ENCODE measurements around the gene CHRDL2. TPM values are rescaled to one million over a fixed set of nuclear protein-coding genes. Genes with fewer than 3 reads are reported as not detected.
"Not testable (repeated sequence)": the region's sequence is repeated elsewhere in the genome, so short reads cannot be mapped to it uniquely, and the experiment has no call there.

The CHRDL2 gene
- total RNA-seq = under 1 TPM in 5 of 8 experiments, not detected in 3; 0.17 to 0.87 (median 0.38) TPM

- ATAC-seq (replicated peaks in 6 of 8) = peak; percentile 26 to 76 (median 38)
- in situ Hi-C loops (cut with MboI; ENCODE audit: low pct_unique_long_range_greater_than_20kb in 2 of 9, low sequenced_read_pairs in 9 of 9, unreplicated experiment in 9 of 9) = no loop called here
- 49 to 100% (median 61%) methylated on average over 1 to 7 of the region's 69 CpGs; no CpG with 5 or more reads in 5 of the 10 experiments for WGBS, 10 experiments
- peak within 1 kb of the TSS; percentile 19 to 36 (median 25) for H3K4me3 ChIP-seq
- H3K27ac ChIP-seq = no peak within 1 kb of the TSS
- no peaks in the 10 kb centered on the region for H3K4me1 ChIP-seq (replicated peaks in 1 of 2)
Observed at GRCh38 chr11:74731301-74732094, at the start of gene CHRDL2. Gene CHRDL2 (minus strand): TSS chr11:74731426. CDS start chr11:74730888, 538 bp downstream.

GRCh38 chr11:74780248-74781005 is 49.2 kb upstream of the CHRDL2 start:
- in situ Hi-C loops (cut with MboI; ENCODE audit: low pct_unique_long_range_greater_than_20kb in 2 of 9, low sequenced_read_pairs in 9 of 9, unreplicated experiment in 9 of 9) = no loop called here
- peak in 1 of 8 experiments; percentile 43 for ATAC-seq (replicated peaks in 6 of 8)
- Histone ChIP-seq H3K27ac (no peak overlapping the region), H3K4me3 (no peak overlapping the region), H3K4me1 (replicated peaks in 1 of 2) (peaks cover 0 to 2% of the 10 kb centered on the region in 2 donors)
- WGBS, 10 experiments = 71 to 100% (median 83%) methylated on average over 2 to 4 of the region's 4 CpGs

- H3K4me1 ChIP-seq (replicated peaks in 1 of 2) = peaks cover 0 to 2% of the 10 kb centered on the region in 2 donors
- H3K4me3 ChIP-seq = no peak overlapping the region
- H3K27ac ChIP-seq = no peak overlapping the region
- 90 to 100% (median 100%) methylated on average over 1 to 5 of the region's 6 CpGs; no CpG with 5 or more reads in 4 of the 10 experiments for WGBS, 10 experiments
- ATAC-seq (replicated peaks in 6 of 8) = no peak
- in situ Hi-C loops (cut with MboI; ENCODE audit: low pct_unique_long_range_greater_than_20kb in 2 of 9, low sequenced_read_pairs in 9 of 9, unreplicated experiment in 9 of 9) = no loop called here
Observed at GRCh38 chr11:74778581-74778980, 47.4 kb upstream of the CHRDL2 start.

- in situ Hi-C loops (cut with MboI; ENCODE audit: low pct_unique_long_range_greater_than_20kb in 2 of 9, low sequenced_read_pairs in 9 of 9, unreplicated experiment in 9 of 9) = no loop called here
- Histone ChIP-seq H3K4me3 (no peak overlapping the region), H3K27ac (no peak overlapping the region), H3K4me1 (replicated peaks in 1 of 2) (peaks cover 0 to 2% of the 10 kb centered on the region in 2 donors)
- ATAC-seq (replicated peaks in 6 of 8) = no peak
- WGBS, 10 experiments = 31 to 93% (median 86%) methylated on average over 1 to 4 of the region's 4 CpGs
Observed at GRCh38 chr11:74777877-74778276, 46.7 kb upstream of the CHRDL2 start.

GRCh38 chr11:74777038-74777437 is 45.8 kb upstream of the CHRDL2 start:
- H3K4me3 ChIP-seq = no peak overlapping the region
- H3K27ac ChIP-seq = no peak overlapping the region
- in situ Hi-C loops (cut with MboI; ENCODE audit: low pct_unique_long_range_greater_than_20kb in 2 of 9, low sequenced_read_pairs in 9 of 9, unreplicated experiment in 9 of 9) = no loop called here
- peaks cover 0 to 2% of the 10 kb centered on the region in 2 donors for H3K4me1 ChIP-seq (replicated peaks in 1 of 2)
- ATAC-seq (replicated peaks in 6 of 8) = no peak

- Histone ChIP-seq H3K4me1 (replicated peaks in 1 of 2) (peaks cover 0 to 2% of the 10 kb centered on the region in 2 donors), H3K4me3 (no peak overlapping the region), H3K27ac (no peak overlapping the region)
- ATAC-seq (replicated peaks in 6 of 8) = no peak
- in situ Hi-C loops (cut with MboI; ENCODE audit: low pct_unique_long_range_greater_than_20kb in 2 of 9, low sequenced_read_pairs in 9 of 9, unreplicated experiment in 9 of 9) = no loop called here
Observed at GRCh38 chr11:74776546-74776945, 45.3 kb upstream of the CHRDL2 start.

- Histone ChIP-seq H3K4me1 (replicated peaks in 1 of 2) (no peaks in the 10 kb centered on the region), H3K4me3 (no peak overlapping the region), H3K27ac (no peak overlapping the region)
- in situ Hi-C loops (cut with MboI; ENCODE audit: low pct_unique_long_range_greater_than_20kb in 2 of 9, low sequenced_read_pairs in 9 of 9, unreplicated experiment in 9 of 9) = no loop called here
- WGBS, 10 experiments = 40 to 100% (median 87%) methylated on average over 1 of the region's 1 CpG; no CpG with 5 or more reads in 2 of the 10 experiments
- ATAC-seq (replicated peaks in 6 of 8) = no peak
Observed at GRCh38 chr11:74775762-74776161, 44.5 kb upstream of the CHRDL2 start.

GRCh38 chr11:74773476-74773875 is 42.2 kb upstream of the CHRDL2 start:
- peak in 1 of 8 experiments; percentile 19 for ATAC-seq (replicated peaks in 6 of 8)

GRCh38 chr11:74771139-74771538 is 39.9 kb upstream of the CHRDL2 start:
- 84 to 100% (median 100%) methylated on average over 1 to 3 of the region's 3 CpGs; no CpG with 5 or more reads in 1 of the 10 experiments for WGBS, 10 experiments
- no peaks in the 10 kb centered on the region for H3K4me1 ChIP-seq (replicated peaks in 1 of 2)
- no peak for ATAC-seq (replicated peaks in 6 of 8)
- H3K27ac ChIP-seq = no peak overlapping the region
- no peak overlapping the region for H3K4me3 ChIP-seq
- in situ Hi-C loops (cut with MboI; ENCODE audit: low pct_unique_long_range_greater_than_20kb in 2 of 9, low sequenced_read_pairs in 9 of 9, unreplicated experiment in 9 of 9) = no loop called here

More at GRCh38 chr11:74773476-74773875, 42.2 kb upstream of the CHRDL2 start:
- Histone ChIP-seq H3K27ac (no peak overlapping the region), H3K4me3 (no peak overlapping the region), H3K4me1 (replicated peaks in 1 of 2) (no peaks in the 10 kb centered on the region)
- in situ Hi-C loops (cut with MboI; ENCODE audit: low pct_unique_long_range_greater_than_20kb in 2 of 9, low sequenced_read_pairs in 9 of 9, unreplicated experiment in 9 of 9) = no loop called here

GRCh38 chr11:74770456-74770855 is 39.2 kb upstream of the CHRDL2 start:
- in situ Hi-C loops (cut with MboI; ENCODE audit: low pct_unique_long_range_greater_than_20kb in 2 of 9, low sequenced_read_pairs in 9 of 9, unreplicated experiment in 9 of 9) = no loop called here
- Histone ChIP-seq H3K4me3 (no peak overlapping the region), H3K4me1 (replicated peaks in 1 of 2) (no peaks in the 10 kb centered on the region), H3K27ac (no peak overlapping the region)
- 0 to 96% (median 70%) methylated on average over 1 to 5 of the region's 5 CpGs for WGBS, 10 experiments
- ATAC-seq (replicated peaks in 6 of 8) = peak in 3 of 8 experiments; percentile 64 to 81 (median 66)

GRCh38 chr11:74769055-74769707 is 38.0 kb upstream of the CHRDL2 start:
- ATAC-seq (replicated peaks in 6 of 8) = peak in 3 of 8 experiments; percentile 31 to 72 (median 67)
- in situ Hi-C loops (cut with MboI; ENCODE audit: low pct_unique_long_range_greater_than_20kb in 2 of 9, low sequenced_read_pairs in 9 of 9, unreplicated experiment in 9 of 9) = no loop called here
- no peak overlapping the region for H3K4me3 ChIP-seq
- no peak overlapping the region for H3K27ac ChIP-seq
- H3K4me1 ChIP-seq (replicated peaks in 1 of 2) = no peaks in the 10 kb centered on the region
- 37 to 100% (median 87%) methylated on average over 1 to 2 of the region's 2 CpGs for WGBS, 10 experiments

GRCh38 chr11:74768172-74768651 is 37.0 kb upstream of the CHRDL2 start:
- H3K4me1 ChIP-seq (replicated peaks in 1 of 2); H3K27ac ChIP-seq; ATAC-seq (replicated peaks in 6 of 8); H3K4me3 ChIP-seq; in situ Hi-C loops (cut with MboI; ENCODE audit: low pct_unique_long_range_greater_than_20kb in 2 of 9, low sequenced_read_pairs in 9 of 9, unreplicated experiment in 9 of 9): not testable (repeated sequence)
- 91 to 100% (median 95%) methylated on average over 1 to 9 of the region's 9 CpGs; no CpG with 5 or more reads in 3 of the 10 experiments for WGBS, 10 experiments

- Histone ChIP-seq H3K27ac (no peak overlapping the region), H3K4me1 (replicated peaks in 1 of 2) (no peaks in the 10 kb centered on the region), H3K4me3 (no peak overlapping the region)
- in situ Hi-C loops (cut with MboI; ENCODE audit: low pct_unique_long_range_greater_than_20kb in 2 of 9, low sequenced_read_pairs in 9 of 9, unreplicated experiment in 9 of 9) = no loop called here
- 83 to 100% (median 100%) methylated on average over 1 of the region's 1 CpG; no CpG with 5 or more reads in 2 of the 10 experiments for WGBS, 10 experiments
- no peak for ATAC-seq (replicated peaks in 6 of 8)
Observed at GRCh38 chr11:74766905-74767304, 35.7 kb upstream of the CHRDL2 start.
